GM19395 (cell line): ENCODE data around the gene DCP2.

Experiments
- ATAC-seq: cut with Tn5 transposase; IDR thresholded peaks from one replicate; pipeline ENCODE4 v1.9.1; 2021; ENCODE audit warnings: mild to moderate bottlenecking, moderate library complexity; ENCODE audit not compliant: unreplicated experiment

Gene DCP2

GRCh38 chr5:113062869-113063508, 86.4 kb downstream of the DCP2 start:
- no peak for ATAC-seq

GRCh38 chr5:113063927-113064326, 87.3 kb downstream of the DCP2 start:
- ATAC-seq = no peak

GRCh38 chr5:113064806-113065205, 88.2 kb downstream of the DCP2 start:
- ATAC-seq = no peak

GRCh38 chr5:113065626-113066025, 89.0 kb downstream of the DCP2 start:
- ATAC-seq = no peak

DNA sequence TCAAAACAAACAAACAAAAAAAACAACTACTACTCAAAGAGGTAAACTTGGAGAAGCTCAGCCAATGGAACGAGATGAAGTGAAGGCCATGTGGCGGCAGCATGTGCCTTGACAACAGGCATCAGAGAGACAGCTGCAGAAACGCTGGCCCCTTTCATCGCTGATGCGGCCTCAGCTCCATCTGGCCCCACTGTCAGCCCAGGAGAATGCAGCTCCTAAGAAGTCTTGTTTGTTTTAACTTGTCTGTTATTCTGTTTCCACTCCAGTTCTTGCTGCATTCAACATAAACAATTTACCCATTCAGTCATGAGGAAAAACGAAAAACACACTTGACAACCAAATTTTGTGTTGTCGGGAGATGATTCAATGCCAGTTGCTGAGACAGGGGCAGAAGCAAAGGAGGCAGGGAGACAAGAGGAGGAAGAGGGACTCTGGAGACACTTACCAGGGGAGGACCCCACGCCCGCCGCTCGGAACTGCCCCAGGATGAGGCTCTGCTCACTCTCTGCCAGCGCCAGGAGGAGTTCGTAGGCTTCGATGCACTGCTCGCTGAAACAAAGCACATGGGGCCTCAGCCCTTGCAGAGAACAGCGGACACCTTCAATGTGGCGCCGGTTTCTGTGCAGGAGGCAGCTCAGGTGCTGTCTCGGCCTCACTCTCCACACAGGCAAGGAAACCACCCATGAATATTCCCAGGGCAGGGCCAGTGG, 91.2 kb downstream of the DCP2 start:
- no peak for ATAC-seq

- no peak for ATAC-seq
Observed at GRCh38 chr5:113068559-113068958, 92.0 kb downstream of the DCP2 start.
